HS-27A (cell line): ENCODE data around the gene CNBD2.
"Not testable (repeated sequence)": the region's sequence is repeated elsewhere in the genome, so short reads cannot be mapped to it uniquely, and the experiment has no call there.

Source experiments
- DNase-seq: peaks from one replicate; pipeline ENCODE4 v3.0.0-alpha.2; 2012; ENCODE audit warnings: low read depth, missing footprints

CNBD2 gene

DNA sequence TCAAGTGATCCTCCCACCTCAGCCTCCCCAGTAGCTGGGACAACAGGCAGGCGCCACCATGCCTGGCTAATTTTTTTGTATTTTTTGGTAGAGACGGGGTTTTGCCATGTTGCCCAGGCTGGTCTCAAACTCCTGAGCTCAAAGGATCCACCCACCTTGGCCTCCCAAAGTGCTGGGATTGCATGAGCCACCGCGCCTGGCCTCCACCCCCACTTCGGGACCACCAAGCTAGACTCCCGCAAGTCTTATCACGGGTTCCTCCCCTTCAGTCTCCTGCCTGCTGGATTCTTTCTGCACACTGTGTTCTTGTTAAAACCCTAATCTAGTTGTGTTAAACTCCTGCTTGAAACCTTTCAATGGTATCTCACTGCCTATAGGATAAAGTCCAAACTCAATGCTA is 57.7 kb downstream of the CNBD2 start:
- DNase-seq = not testable (repeated sequence)

DNA sequence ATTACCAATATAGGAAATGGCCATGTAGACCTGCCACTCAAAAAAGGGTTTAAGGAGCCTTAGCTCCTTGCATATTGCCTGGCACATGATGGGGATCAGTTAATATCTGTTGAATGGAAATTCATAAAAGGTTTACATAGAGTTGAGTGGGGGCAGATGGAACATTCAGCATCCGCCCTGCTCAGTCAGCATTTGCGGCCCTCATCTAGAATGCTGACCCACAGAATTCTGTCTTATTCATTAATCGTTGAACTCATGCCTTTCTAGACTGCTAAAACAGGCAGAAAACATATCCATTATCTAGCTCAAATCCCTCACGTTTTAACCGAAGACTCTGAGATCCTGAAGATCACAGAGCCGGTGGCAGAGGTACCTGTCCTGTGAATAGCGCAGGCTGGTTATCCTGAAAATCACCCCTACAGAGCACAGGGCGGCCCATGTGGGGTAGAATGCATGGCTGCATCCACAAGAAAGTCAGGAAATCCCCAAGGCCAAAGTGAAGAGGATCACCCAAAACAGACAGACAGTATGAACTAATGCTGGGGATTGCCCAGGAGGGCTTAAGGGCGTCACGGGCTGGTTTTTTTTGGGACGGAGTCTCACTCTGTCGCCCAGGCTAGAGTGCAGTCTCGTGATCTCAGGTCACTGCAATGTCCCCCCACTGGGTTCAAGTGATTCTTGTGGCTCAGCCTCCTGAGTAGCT is 59.9 kb downstream of the CNBD2 start:
- DNase-seq = no peak

DNA sequence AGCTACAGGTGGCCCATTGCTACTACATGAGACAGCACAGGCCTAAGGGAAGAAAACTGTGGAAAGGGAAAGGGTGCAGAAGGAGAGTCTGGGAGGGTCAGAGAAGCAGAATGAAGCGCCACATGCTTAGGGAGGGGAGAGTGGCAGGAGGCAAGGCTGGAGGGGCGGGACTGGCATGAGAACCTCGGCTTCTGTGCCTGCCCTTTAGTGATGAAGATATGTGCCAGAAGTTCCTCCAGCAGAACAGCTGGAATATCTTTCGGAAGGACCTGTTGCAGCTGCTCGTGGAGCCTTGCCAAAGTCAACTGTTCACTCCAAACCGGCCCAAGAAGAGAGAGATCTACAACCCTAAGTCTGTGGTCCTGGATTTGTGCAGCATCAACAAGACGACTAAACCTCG is 61.8 kb downstream of the CNBD2 start:
- no peak for DNase-seq

DNA sequence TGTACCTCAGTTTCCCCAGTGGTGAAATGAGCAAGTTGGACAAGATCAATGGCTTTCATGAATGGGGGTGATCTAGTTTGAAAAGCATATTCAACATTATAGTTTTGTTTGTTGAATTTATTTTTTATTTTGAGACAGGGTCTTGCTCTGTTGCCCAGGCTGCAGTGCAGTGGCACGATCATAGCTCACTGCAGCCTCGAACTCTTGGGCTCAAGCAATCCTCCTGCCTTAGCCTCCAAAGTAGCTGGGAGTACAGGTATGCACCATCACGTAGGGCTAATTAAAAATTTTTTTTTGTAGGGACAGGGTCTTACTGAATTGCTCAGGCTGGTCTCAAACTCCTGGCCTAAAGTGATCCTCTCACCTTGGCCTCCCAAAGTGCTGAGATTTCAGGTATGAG is 63.4 kb downstream of the CNBD2 start:
- DNase-seq = no peak

DNA sequence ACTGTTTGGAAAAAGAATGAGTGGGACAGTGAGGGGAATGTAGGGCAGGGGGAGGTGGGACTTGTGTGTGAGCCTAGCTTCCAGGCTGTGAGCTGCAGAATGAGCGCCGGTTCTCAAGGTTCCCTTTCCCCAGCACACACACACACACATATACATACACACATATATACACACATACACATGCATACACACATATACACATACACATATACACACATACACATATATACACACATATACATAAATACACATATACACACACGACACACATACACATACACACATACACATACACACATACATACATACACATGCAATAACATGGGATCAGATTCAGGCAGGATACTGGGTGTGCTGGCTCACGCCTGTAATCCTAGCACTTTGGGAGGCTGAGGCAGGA is 66.5 kb downstream of the CNBD2 start:
- no peak for DNase-seq

DNA sequence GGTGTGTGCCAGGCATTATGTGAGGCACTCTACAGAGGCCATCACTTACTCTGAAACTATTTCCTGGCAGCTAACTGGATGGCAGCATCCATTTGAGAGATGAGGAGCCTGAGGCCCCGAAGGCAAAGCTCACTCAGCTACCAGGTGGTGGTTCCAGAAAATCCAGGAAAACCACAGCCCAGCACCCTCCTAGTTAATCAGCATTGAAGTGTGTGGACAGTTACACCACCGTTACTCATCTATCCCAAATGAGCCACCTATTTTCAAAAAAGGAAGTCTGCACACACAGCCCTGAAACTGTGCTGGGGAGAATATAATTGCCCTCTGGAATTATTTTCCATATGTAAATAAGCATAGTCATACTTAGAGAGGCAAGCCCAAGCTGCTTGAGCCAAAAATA is 67.4 kb downstream of the CNBD2 start:
- no peak for DNase-seq

DNA sequence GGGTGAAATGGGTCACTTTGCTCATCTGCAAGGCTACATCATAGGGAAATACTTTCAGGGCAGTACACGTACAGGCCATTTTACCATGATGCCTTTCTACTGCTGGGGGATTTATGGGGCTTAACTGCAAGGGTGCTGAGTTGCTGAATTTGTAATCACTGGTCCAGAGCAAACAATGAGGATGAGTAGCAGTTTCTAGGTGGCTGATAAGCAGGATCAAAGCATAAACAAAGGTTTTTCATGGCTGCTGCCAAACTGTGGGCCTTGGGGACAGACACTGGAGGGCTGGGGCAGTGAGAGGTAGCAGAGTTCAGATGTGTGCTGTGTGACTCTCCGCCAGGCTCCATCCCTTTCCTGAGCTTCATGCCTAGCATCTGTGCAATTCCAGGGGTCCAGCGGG is 68.3 kb downstream of the CNBD2 start:
- no peak for DNase-seq

DNA sequence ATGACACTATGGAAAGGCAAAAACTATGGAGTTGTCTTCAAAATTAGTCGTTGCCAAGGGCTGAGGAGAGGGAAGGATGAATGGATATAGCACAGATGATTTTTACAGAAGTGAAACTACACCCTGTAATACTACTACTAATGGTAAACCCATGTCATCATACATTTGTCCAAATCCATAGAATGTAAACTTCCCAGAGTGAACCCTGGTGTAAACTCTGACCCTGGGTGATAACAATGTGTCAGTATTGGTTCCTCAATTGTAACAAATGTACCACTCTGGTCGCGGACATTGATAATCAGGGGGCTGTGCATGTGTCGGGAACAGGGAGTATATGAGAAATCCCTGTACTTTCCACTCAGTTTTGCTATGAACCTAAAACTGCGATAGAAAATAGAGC is 72.2 kb downstream of the CNBD2 start:
- no peak for DNase-seq

DNA sequence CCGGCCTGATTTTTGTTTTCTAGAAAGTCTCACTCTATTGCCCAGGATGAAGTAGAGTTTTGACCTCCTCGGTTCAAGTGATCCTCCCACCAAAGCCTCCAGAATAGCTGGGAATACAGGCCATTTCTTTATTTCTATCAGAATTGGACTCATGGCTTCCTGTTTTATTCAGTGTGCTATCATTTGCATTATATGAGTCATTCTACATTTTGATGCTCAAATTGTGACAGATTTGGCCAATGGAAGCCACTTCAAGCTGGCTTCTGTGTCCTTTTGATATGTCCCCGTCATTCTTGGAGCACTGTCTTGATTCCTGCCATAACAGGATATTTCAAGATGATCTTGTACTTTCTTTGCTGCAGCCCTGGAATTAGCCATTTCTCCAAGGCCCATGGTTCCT is 75.1 kb downstream of the CNBD2 start:
- DNase-seq = no peak

DNA sequence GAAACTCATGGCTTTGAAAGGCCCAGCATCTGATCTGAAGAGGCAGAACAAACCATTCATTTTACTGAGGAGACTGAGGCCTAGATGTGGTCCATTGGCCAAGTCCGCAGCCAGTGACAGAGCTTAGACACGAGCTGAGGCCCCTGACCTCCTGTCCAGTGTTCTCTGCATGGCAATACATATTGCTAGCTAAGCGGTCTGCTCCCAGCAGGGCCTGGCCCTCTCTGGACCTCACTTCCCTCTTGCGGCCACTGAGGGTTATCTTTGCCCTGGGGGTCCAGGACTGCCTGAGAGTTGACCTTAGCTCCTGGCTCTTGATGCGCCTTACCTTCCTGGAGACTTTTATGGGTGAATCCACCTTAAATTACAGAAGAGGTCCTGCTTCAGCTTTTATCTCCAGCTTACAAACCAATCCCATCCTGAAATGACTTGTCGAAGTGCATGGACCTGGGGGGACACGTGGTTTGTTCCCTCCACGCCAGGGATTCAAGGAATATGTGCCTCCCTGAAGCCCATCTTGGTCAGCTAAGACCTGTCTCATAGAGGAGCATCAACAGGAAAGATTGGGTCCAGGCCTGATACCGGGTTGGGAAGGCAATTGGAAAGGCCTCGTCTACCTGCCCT is 75.6 kb downstream of the CNBD2 start:
- no peak for DNase-seq

DNA sequence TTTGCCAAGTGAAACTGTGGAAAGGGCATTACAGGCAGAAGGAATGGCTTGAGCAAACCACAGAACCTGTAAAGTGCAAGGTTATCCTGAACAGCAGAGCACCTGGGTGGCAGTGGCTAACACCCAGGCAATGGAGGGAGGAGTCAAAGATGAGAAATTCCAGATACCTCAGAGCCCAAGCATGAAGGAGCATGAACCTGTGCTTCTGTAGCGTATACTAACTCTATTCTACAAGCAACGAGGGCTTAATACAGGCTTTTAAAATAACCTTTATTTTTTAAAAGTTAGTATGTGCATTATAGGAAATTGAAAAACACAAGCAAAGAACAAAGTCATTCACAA is 77.0 kb downstream of the CNBD2 start:
- no peak for DNase-seq

DNA sequence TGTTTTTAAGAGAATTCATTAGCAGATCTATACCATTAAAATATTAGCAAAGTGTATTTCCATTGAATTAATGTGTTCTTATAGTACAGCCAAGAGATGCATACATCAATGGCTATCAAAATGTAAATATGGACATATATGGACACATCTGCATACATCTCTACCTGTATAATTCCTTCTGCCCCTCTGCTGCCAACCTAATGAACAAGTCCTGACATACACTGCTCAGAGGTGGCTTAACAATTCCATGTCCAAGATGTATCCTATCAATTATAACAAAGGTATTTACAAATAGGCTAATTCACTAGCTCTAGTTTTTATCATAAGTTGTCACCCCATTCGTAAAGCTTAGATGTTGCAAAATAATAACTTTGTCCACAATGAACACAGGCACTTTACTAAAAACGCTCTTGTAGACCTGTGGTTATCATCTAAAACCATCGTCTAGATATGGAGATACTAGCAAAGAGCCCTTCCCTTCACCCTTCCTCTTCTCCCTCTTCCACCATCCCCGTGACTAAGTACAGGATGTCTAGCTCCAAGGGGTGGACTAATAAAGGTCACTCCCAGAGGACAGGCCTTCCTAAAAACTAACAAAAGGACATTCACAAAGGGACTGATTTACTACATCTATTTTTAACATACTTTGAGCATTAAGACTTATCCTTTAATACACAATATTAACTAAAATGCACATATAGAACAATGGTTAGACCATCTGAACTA is 77.8 kb downstream of the CNBD2 start:
- DNase-seq = not testable (repeated sequence)

DNA sequence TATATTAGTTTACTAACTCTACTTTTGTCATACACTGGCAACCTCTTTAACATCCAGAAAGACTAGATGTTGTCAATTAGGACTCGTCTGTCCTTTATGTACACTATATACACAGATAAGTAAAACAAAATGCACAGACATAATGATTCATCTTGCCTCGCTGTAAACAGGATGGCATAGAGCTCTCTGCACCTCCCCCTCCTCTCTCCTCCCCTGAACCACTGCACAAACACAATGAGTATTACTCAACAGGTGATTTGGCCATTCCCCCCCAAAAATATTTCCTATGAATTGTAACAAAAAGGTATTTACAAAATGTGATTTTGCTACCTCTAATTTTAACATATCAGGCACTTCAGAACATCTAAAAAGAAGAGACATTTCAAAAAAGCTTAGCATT is 81.0 kb downstream of the CNBD2 start:
- not testable (repeated sequence) for DNase-seq

DNA sequence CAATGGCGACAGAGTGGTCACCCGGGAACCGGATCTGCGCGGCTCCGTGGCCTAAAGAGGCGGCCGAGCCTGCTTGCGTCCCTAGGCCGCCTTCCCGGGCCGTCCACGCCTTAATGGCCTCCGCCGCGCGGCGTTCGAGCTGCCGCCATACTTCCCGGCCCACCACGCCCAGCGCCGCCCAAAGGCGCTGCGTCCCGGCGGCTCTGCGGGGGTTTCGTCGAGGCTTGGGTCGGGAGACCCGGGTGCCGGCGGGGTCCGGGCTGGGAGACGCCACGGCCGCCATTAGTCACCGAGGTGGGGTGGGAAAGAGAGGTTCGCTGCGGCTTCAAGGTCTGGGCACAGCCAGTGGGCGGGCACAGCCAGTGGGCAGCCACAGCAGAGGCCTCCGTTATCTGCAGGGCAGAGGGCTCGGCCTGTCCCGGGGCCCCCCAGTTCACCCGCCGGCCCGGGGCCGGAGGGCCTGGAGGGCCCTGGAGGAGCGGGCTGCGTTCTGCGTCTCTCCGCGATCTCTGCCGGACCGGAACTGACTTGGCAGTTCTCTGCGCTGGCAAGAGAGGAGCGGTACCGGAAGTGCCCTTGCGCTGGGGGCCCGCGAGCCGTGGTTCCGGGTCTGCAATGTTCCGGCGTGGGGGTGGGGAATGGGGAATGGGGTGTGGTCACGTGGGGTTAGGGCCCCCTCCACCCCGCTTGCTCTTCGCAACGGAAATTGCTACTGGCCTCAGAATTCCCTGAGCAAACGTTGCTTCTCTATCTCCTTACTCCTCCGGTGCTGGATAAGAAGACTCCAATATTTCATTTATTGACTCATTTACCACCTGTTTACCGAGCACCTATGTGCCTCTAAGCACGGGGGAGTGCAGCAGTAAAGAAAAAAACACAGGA is 82.3 kb downstream of the CNBD2 start:
- peak; percentile 68 for DNase-seq

DNA sequence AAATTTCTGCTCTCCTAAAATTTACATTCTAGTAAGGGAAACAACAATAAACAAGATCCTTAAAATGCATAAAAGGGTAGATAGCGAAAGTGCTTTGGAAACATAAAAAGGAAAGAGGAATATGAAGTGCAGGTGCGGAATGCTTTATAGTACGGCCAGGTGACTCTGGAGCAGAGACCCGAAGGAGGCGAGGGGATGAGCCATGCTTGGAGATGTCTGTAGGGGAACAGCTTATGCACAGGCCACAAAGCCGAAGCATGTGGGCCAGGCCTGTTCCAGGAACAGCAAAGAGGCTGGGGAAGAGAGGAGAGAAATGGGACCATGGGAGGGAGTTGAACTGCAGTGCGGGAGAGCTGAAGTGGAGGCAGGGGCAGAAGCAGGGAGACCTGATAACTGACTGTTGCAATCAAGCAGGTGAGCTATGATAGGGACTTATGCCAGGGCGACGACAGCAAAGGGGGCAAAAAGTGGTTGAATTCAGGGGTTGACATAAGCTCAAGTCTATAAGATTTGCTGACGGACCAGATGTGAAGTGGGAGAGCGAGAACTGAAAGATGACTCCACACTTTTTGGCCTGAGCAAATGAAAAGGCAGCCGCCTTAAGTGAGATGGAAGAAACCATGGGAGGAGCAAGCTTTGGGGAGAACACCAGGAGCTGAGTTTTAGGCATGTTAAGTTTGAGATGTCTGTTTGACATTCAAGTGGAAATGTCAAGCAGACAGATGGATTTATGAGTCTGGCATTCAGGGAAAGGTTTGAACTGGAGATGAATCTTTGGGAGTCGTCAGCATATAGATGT is 83.1 kb downstream of the CNBD2 start:
- DNase-seq = no peak

DNA sequence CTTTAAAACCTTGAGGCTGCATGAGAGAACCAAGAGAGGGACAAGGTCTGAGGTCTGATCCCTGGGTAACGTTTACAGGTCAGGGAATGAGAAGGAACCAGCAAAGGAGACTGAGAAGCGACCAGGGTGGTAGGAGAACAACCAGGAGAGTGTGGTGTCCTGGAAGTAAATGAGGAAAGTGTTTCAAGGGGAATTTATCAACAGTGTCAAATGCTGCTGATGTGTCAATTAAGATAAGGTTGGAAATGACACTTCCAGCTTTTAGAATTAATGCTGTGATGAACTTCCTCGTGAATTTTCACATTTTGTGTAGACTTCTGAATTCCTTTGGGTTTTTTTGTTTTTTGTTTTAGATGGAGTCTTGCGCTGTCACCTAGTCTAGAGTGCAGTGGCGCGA is 83.7 kb downstream of the CNBD2 start:
- no peak for DNase-seq

DNA sequence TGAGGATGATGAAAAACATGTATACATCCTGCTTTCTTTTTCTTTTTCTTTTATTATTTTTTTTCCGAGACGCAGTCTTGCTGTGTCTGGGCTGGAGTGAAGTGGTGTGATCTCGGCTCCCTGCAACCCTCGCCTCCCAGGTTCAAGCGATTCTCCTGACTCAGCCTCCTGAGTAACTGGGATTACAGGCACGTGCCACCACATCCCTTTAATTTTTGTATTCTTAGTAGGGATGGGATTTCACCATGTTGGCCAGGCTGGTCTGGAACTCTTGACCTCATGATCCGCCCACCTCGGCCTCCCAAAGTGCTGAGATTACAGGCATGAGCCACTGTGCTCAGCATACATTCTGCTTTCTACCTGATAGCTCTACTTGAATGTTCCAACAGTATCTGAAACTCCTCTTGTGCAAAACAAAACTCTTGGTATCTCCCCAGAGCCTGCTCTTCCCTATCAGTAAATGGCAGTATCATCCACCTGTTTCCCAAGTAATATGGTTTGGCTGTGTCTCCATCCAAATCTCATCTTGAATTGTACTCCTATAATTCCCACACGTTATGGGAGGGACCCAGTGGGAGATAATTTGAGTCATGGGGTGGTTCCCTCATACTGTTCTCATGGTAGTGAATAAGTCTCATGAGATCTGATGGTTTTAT is 85.6 kb downstream of the CNBD2 start:
- DNase-seq = not testable (repeated sequence)

DNA sequence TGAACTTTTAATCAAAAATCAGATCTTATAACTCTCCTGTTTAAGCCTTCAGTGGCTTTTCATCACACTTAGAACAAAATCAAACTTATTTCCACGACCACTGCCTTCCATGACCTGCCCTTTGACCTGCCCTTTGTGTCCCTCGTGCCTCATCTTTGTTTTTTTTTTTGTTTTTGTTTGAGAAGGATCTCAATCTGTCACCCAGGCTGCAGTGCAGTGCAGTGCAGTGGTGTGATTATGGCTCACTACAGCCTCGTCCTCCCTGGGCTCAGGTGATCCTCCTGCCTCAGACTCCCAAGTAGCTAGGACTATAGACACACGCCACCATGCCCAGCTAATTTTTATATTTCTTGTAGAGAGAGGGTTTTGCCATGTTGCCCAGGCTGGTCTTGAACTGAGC is 86.8 kb downstream of the CNBD2 start:
- DNase-seq = no peak

DNA sequence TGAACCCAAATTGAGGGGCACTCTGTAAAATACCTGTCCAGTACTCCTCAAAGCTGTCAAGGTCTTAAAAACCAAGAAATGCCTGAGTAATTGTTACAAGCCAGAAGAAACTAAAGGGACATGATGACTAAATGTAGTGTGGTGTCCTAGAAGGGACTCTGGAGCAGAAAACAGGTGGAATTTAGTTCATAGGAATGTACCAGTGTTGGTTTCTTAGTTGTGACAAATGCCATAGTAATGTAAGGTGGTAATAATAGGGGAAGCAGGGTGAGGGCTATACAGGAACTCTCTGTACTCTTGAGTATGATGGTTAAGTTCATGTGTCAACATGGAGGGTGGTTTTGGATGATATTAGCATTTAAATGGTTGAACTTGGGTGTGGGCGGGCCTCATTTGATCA is 92.3 kb downstream of the CNBD2 start:
- no peak for DNase-seq

DNA sequence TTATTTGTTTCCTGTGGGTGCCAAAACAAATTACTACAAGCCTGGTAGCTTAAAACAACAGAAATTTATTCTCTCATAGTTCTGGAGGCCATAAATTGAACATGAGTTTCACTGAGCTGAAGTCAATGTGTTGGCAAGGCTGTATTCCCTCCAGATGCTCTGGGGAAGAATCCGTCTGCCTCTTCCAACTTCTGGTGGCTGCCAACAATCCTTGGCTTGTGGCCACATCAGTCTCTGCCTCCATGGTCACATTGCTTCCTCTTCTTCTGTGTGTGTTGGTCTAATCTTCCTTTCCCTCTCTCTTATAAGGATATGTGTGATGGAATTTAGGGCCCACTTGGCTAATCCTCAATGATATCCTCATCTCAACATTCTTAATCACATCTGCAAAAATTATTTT is 93.4 kb downstream of the CNBD2 start:
- DNase-seq = no peak

DNA sequence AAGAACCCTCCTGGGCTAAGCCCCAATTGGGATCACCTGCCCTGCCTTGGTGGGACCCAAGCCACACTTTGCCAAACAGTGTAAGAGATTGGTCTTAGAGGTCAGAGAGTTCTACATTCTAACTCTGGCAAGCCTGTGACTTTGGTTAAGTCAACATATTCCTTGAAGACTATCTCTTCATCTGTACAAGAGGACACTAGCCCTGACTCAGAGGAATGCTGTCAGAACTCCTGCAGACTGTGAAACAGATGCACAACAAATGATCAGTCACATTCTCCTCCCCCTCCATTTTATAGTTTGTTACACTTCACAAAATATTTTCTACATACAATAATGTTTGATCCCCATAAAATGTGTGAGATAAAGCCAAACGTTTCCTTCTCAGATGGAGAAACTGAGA is 94.4 kb downstream of the CNBD2 start:
- no peak for DNase-seq
